Loucy (cell line): ENCODE results near the gene S100A14.

Source experiments
- H2AFZ ChIP-seq: fragments of 200-600 bp; sonication (generic); 2 replicates; pipeline ENCODE4 v1.6.0; 2016; ENCODE audit warnings: antibody characterized with exemption, mild to moderate bottlenecking, low read length, moderate library complexity
- H3F3A ChIP-seq: fragments of 200-600 bp; 2 replicates; pipeline ENCODE4 v1.6.0; 2016; ENCODE audit warnings: antibody characterized with exemption, low read depth, mild to moderate bottlenecking
- H3K27me3 ChIP-seq: fragments of 200-600 bp; sonication (generic); 2 replicates; pipeline ENCODE4 v1.6.1; 2014; ENCODE audit warnings: low read length, mild to moderate bottlenecking; ENCODE audit not compliant: insufficient read depth, poor library complexity, severe bottlenecking
- H3K36me3 ChIP-seq: fragments of 200-600 bp; sonication (generic); 2 replicates; pipeline ENCODE4 v1.6.1; 2016; ENCODE audit warnings: low read length; ENCODE audit not compliant: insufficient read depth
- H3K4me1 ChIP-seq: fragments of 200-600 bp; sonication (generic); 2 replicates; pipeline ENCODE4 v1.5.1; 2014; ENCODE audit warnings: low read length, mild to moderate bottlenecking; ENCODE audit not compliant: insufficient read depth, poor library complexity, severe bottlenecking
- H3K4me2 ChIP-seq: fragments of 200-600 bp; sonication (generic); 2 replicates; pipeline ENCODE4 v1.6.0; 2014; ENCODE audit warnings: antibody characterized with exemption, low read length, low read depth, mild to moderate bottlenecking; ENCODE audit not compliant: poor library complexity, severe bottlenecking
- H3K4me3 ChIP-seq: fragments of 200-600 bp; sonication (generic); 2 replicates; pipeline ENCODE4 v1.5.1; 2014; ENCODE audit warnings: low read length, mild to moderate bottlenecking, mixed read lengths; ENCODE audit not compliant: poor library complexity, severe bottlenecking
- H3K79me2 ChIP-seq: fragments of 200-600 bp; sonication (generic); 2 replicates; pipeline ENCODE4 v1.6.1; 2014; ENCODE audit warnings: low read length; ENCODE audit not compliant: insufficient read depth
- H3K9ac ChIP-seq: fragments of 200-600 bp; sonication (generic); 2 replicates; pipeline ENCODE4 v1.6.0; 2014; ENCODE audit warnings: mild to moderate bottlenecking, low read depth, low read length, moderate library complexity; ENCODE audit not compliant: poor library complexity, severe bottlenecking
- H3K9me2 ChIP-seq: fragments of 200-600 bp; sonication (generic); replicated peaks from 2 replicates; pipeline ENCODE4 v1.6.1; 2016; ENCODE audit warnings: low read depth, low read length, mixed read lengths
- H3K9me3 ChIP-seq: fragments of 200-600 bp; sonication (generic); 2 replicates; pipeline ENCODE4 v1.6.1; 2014; ENCODE audit warnings: mild to moderate bottlenecking, antibody characterized with exemption, low read length, low read depth; ENCODE audit not compliant: insufficient read depth
- H4K20me1 ChIP-seq: fragments of 200-600 bp; sonication (generic); 2 replicates; pipeline ENCODE4 v1.6.0; 2014; ENCODE audit warnings: antibody characterized with exemption, low read length, mild to moderate bottlenecking; ENCODE audit not compliant: insufficient read depth, poor library complexity, severe bottlenecking
- EZH2phosphoT487 ChIP-seq: fragments of 200-600 bp; IDR thresholded peaks from 2 replicates; pipeline ENCODE4 v1.6.1; 2018; ENCODE audit warnings: antibody characterized with exemption, mild to moderate bottlenecking, moderate library complexity, borderline replicate concordance
- TF ChIP-seq, protein P1 (sequence below): fragments of 200-600 bp; sonication (generic); conservative IDR thresholded peaks from 2 replicates; pipeline ENCODE4 v1.5.1; 2014; ENCODE audit warnings: mild to moderate bottlenecking, antibody characterized with exemption, low read length

Gene S100A14

DNA sequence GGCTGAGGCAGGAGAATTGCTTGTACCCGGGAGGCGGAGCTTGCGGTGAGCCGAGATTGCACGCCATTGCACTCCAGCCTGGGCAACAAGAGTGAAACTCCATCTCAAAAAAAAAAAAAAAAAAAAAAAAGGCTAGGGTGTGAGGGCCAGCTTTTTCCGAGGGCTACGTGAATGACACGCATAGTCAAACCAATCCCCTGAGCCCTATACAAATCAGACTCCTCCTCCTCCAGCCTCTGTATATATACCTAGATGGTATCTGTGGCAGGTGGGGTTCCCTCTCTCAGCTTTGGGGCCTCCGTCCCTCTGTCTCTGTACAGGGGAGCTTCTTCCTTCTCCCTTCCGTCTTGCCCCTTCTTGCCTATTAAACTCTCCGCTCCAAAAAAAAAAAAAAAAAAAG, 9.9 kb downstream of the S100A14 start:
- Histone ChIP-seq H3K9ac (no peak overlapping the region), H3K4me2 (no peak overlapping the region), H4K20me1 (no peaks in the 10 kb centered on the region), H3K27me3 (no peaks in the 10 kb centered on the region), H3K9me3 (no peaks in the 10 kb centered on the region), H3K79me2 (no peaks in the 10 kb centered on the region), H3F3A (no peaks in the 10 kb centered on the region), H2AFZ (no peak overlapping the region), H3K4me1 (no peaks in the 10 kb centered on the region), H3K36me3 (no peaks in the 10 kb centered on the region), H3K9me2 (no peaks in the 10 kb centered on the region), H3K4me3 (no peak overlapping the region)
- no peak for TF ChIP-seq EZH2phosphoT487
- TF ChIP-seq, protein P1, sequence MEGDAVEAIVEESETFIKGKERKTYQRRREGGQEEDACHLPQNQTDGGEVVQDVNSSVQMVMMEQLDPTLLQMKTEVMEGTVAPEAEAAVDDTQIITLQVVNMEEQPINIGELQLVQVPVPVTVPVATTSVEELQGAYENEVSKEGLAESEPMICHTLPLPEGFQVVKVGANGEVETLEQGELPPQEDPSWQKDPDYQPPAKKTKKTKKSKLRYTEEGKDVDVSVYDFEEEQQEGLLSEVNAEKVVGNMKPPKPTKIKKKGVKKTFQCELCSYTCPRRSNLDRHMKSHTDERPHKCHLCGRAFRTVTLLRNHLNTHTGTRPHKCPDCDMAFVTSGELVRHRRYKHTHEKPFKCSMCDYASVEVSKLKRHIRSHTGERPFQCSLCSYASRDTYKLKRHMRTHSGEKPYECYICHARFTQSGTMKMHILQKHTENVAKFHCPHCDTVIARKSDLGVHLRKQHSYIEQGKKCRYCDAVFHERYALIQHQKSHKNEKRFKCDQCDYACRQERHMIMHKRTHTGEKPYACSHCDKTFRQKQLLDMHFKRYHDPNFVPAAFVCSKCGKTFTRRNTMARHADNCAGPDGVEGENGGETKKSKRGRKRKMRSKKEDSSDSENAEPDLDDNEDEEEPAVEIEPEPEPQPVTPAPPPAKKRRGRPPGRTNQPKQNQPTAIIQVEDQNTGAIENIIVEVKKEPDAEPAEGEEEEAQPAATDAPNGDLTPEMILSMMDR = no peak

DNA sequence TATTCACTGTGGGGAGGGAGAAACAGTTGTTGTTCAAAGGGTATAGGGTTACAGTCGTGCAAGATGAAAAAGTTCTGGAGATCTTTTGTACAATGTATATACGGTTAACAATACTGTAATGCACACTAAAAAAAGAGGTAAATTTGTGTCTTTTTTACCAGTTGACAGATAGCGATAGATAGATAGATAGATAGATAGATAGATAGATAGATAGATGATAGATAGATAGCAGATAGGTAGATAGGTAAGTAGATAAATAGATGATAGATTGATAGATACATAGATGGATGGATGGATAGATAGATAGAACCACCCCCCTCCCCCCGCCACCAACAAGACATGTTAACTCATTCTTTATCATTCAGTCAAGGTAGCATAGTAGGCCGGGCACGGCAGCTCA, 13.4 kb downstream of the S100A14 start:
- Histone ChIP-seq H3F3A (no peaks in the 10 kb centered on the region), H3K36me3 (no peaks in the 10 kb centered on the region), H2AFZ (no peak overlapping the region), H4K20me1 (no peaks in the 10 kb centered on the region), H3K4me2 (no peak overlapping the region), H3K27me3 (no peaks in the 10 kb centered on the region), H3K9me2 (no peaks in the 10 kb centered on the region), H3K9ac (no peak overlapping the region), H3K4me1 (peaks cover 10% of the 10 kb centered on the region), H3K9me3 (no peaks in the 10 kb centered on the region), H3K79me2 (no peaks in the 10 kb centered on the region), H3K4me3 (no peak overlapping the region)
- TF ChIP-seq EZH2phosphoT487 = no peak
- TF ChIP-seq, protein P1 = no peak

DNA sequence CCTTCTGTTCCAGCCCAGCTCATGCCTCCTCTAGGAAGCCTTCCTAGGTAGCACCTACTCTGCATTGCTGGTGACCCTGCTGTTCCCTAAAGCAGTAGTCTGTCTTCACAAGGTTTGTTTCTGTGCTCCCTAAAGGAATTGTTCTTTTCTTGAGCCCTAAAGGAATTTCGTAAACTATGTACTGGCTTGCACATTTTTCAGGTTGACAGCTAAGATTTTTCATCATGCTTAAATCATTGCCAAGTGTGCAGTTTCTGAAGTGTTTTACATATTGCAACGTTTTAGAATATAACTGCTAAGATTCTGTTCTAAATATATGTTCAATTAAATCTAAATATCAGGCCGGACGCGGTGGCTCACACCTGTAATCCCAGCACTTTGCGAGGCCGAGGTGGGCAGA, 16.3 kb downstream of the S100A14 start:
- Histone ChIP-seq H3K4me2 (no peak overlapping the region), H3K36me3 (no peaks in the 10 kb centered on the region), H3K79me2 (no peaks in the 10 kb centered on the region), H2AFZ (no peak overlapping the region), H3F3A (no peaks in the 10 kb centered on the region), H3K9me3 (no peaks in the 10 kb centered on the region), H3K4me1 (peaks cover 10% of the 10 kb centered on the region), H3K4me3 (no peak overlapping the region), H3K9ac (no peak overlapping the region), H4K20me1 (no peaks in the 10 kb centered on the region), H3K9me2 (no peaks in the 10 kb centered on the region), H3K27me3 (no peaks in the 10 kb centered on the region)
- no peak for TF ChIP-seq EZH2phosphoT487
- TF ChIP-seq, protein P1 = no peak
